ENCODE measurements around the gene FERMT1.

DNA sequence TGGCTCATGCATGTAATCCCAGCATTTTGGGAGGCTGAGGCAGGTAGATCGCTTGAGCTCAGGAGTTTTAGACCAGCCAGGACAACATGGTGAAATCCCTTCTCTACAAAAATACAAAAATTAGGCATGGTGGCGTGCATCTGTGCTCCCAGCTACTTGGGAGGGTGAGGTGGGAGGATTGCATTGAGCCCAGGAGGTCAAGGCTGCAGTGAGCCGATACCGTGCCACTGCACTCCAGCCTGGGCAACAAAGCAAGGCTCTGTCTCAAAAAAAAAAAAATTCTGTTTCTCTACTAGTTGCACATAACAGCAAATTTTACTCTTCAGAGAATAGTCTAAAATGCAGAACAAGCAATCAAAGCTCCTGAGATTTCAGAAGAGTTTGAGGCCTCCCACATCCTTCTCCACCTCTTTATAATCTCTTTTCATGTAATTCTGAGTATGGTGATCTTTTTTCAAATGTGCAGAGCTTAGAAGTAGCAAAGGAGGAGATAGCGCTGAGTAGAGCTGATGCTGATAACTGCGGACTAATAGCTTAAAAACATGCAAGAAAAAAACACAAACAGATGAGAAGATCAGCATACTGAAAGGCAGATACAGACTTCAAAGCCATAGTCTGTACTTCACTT lies 92.3 kb downstream of the FERMT1 start:
- TF ChIP-seq, protein P1, sequence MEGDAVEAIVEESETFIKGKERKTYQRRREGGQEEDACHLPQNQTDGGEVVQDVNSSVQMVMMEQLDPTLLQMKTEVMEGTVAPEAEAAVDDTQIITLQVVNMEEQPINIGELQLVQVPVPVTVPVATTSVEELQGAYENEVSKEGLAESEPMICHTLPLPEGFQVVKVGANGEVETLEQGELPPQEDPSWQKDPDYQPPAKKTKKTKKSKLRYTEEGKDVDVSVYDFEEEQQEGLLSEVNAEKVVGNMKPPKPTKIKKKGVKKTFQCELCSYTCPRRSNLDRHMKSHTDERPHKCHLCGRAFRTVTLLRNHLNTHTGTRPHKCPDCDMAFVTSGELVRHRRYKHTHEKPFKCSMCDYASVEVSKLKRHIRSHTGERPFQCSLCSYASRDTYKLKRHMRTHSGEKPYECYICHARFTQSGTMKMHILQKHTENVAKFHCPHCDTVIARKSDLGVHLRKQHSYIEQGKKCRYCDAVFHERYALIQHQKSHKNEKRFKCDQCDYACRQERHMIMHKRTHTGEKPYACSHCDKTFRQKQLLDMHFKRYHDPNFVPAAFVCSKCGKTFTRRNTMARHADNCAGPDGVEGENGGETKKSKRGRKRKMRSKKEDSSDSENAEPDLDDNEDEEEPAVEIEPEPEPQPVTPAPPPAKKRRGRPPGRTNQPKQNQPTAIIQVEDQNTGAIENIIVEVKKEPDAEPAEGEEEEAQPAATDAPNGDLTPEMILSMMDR (IDR thresholded peaks at IDR 0.05; ENCODE audit: insufficient read depth, low read length, poor library complexity, severe bottlenecking) = no peak
- no peak for TF ChIP-seq EZH2phosphoT487 (conservative IDR thresholded peaks at IDR 0.05; ENCODE audit: low read length)
